Activated CD8-positive, alpha-beta memory T cell treated with anti-CD3 and anti-CD28 coated beads for 48 hours (primary cell): ENCODE results near the gene GYG2.
"Not testable (repeated sequence)": the region's sequence is repeated elsewhere in the genome, so short reads cannot be mapped to it uniquely, and the experiment has no call there.

ENCODE experiments used
- DNase-seq, 3 experiments: peaks; one replicate each; pipeline ENCODE4 v3.0.0-alpha.2; 2020; ENCODE audit warnings: low read depth in 2 of 3, low spot score in 2 of 3

Gene GYG2

GRCh38 chrX:2901367-2902036, 72.8 kb downstream of the GYG2 start:
- DNase-seq: no peak

- DNase-seq: no peak
These were observed 74.1 kb downstream of the GYG2 start for GRCh38 chrX:2902841-2903240.

GRCh38 chrX:2903366-2903765, 74.6 kb downstream of the GYG2 start:
- DNase-seq: no peak

- no peak for DNase-seq
These were observed 78.6 kb downstream of the GYG2 start for GRCh38 chrX:2907295-2907694.

- no peak for DNase-seq
These were observed 79.5 kb downstream of the GYG2 start for GRCh38 chrX:2908125-2908685.

GRCh38 chrX:2910109-2910508, 81.4 kb downstream of the GYG2 start:
- no peak for DNase-seq

- no peak for DNase-seq
These were observed 84.4 kb downstream of the GYG2 start for GRCh38 chrX:2913118-2913517.

- DNase-seq: no peak
These were observed 89.0 kb downstream of the GYG2 start for GRCh38 chrX:2917767-2918166.

GRCh38 chrX:2921193-2921592, 92.5 kb downstream of the GYG2 start:
- no peak for DNase-seq

GRCh38 chrX:2921750-2922149, 93.0 kb downstream of the GYG2 start:
- no peak for DNase-seq

GRCh38 chrX:2924151-2924550, 95.4 kb downstream of the GYG2 start:
- DNase-seq: no peak

- not testable (repeated sequence) for DNase-seq
These were observed 97.5 kb downstream of the GYG2 start for GRCh38 chrX:2926255-2926654.

GRCh38 chrX:2926664-2927275, 98.0 kb downstream of the GYG2 start:
- DNase-seq: no peak

GRCh38 chrX:2928191-2928582, 99.5 kb downstream of the GYG2 start:
- no peak for DNase-seq

- peak in 2 of 3 experiments; percentile 17 to 32 for DNase-seq
These were observed 100.1 kb downstream of the GYG2 start, which contains the start of gene ARSD for GRCh38 chrX:2928583-2929434. TSS of gene ARSD (minus strand) at chrX:2929339. CDS start at chrX:2929275, 64 bp downstream.

GRCh38 chrX:2931155-2931554, 102.4 kb downstream of the GYG2 start:
- no peak for DNase-seq

- DNase-seq: no peak
These were observed 102.9 kb downstream of the GYG2 start for GRCh38 chrX:2931612-2932011.
